ENCODE measurements around the gene RANBP1. TPM values are rescaled to one million over a fixed set of nuclear protein-coding genes. Genes with fewer than 3 reads are reported as not detected.

The RANBP1 gene
- total and polyA plus RNA-seq, 2 of the 4 experiments (the other 2 are of a cell fraction) = 173 to 376 TPM

DNA sequence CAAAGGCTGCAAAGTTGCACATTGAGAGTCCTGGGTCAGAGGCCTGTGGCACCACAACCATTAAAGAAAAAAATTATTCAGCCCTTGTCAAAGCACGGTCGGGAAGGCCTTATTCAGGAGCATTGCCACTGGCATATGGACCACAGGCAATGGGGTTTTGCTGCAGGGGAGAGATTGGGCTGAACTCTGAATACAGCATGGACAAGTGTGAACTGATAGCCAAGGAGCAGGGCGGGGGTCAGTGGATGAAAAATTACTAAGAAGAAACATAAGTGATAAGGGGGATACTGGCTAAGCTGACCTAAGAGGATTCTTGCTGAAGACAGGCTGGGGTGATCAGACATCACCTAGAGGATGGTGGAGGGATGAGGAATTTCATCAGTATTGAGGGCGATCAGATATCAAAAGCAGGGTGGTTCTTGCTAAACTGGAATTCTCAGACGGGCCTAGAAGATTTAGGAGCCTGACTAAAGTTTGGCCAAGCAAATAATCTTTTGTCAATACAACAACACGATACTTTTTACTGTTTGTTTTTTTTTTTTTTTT lies 39.2 kb upstream of the RANBP1 start:
- ChIA-PET POLR2A (ENCODE audit: unreplicated experiment) (no interaction called here), CTCF (no interaction called here)
- H3K9ac ChIP-seq (ENCODE audit: low read depth, low read length) = no peak overlapping the region
- H3K23ac ChIP-seq (ENCODE audit: low read depth, low read length) = no peak overlapping the region
- H4K20me1 ChIP-seq (ENCODE audit: insufficient read depth, low read length) = peaks cover 13% of the 10 kb centered on the region
- H4K8ac ChIP-seq (ENCODE audit: low read depth in 2 of 2, low read length in 2 of 2) = no peak overlapping the region
- peaks cover 6% of the 10 kb centered on the region; the same call in 1 of the 2 replicates for H3K9me1 ChIP-seq (ENCODE audit: insufficient read depth, low read length)
- in situ Hi-C loops (cut with MboI; ENCODE audit: low sequenced_read_pairs) (no loop called here), dilution Hi-C loops (cut with HindIII; ENCODE audit: low sequenced_read_pairs, unreplicated experiment) (no loop called here), intact Hi-C loops (cut with micrococcal nuclease) (no loop called here)
- no TSS peak for BruUV-seq (replicated peaks)
- no peak overlapping the region for H3K4me2 ChIP-seq (ENCODE audit: low read depth, low read length)
- H3K4me1 ChIP-seq (ENCODE audit: control insufficient read depth, insufficient read depth, low read length) = peaks cover 5% of the 10 kb centered on the region
- H2BK15ac ChIP-seq (ENCODE audit: low read depth, low read length) = no peak overlapping the region
- no peak overlapping the region for H3K14ac ChIP-seq (replicated peaks; ENCODE audit: low read depth, low read length)
- no peaks in the 10 kb centered on the region for H3K9me3 ChIP-seq (ENCODE audit: control insufficient read depth, insufficient read depth, low read length)
- H3K79me1 ChIP-seq (ENCODE audit: low read depth in 1 of 2, low read length in 2 of 2) = peaks cover 4 to 12% of the 10 kb centered on the region in 2 experiments
- TF ChIP-seq, protein P1, sequence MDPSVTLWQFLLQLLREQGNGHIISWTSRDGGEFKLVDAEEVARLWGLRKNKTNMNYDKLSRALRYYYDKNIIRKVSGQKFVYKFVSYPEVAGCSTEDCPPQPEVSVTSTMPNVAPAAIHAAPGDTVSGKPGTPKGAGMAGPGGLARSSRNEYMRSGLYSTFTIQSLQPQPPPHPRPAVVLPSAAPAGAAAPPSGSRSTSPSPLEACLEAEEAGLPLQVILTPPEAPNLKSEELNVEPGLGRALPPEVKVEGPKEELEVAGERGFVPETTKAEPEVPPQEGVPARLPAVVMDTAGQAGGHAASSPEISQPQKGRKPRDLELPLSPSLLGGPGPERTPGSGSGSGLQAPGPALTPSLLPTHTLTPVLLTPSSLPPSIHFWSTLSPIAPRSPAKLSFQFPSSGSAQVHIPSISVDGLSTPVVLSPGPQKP (IDR thresholded peaks at IDR 0.05; ENCODE audit: borderline replicate concordance, low read depth, low read length) = no peak
- TF ChIP-seq MXI1 (IDR thresholded peaks at IDR 0.05; ENCODE audit: borderline replicate concordance, low read depth, low read length) (no peak), RAD21 (IDR thresholded peaks at IDR 0.05; ENCODE audit: low read length) (no peak), POLR2A (IDR thresholded peaks at IDR 0.05; ENCODE audit: low read depth, low read length) (no peak)
- H3K4ac ChIP-seq (ENCODE audit: low read depth, low read length) = no peak overlapping the region
- no peak for ATAC-seq (ENCODE audit: low read depth)
- H3K18ac ChIP-seq (ENCODE audit: low read depth, low read length) = no peak overlapping the region
- H2BK120ac ChIP-seq (ENCODE audit: low read depth, low read length) = no peak overlapping the region
- no peak overlapping the region for H2AK9ac ChIP-seq (replicated peaks; ENCODE audit: low read depth, low read length, poor library complexity)
- H2BK5ac ChIP-seq (ENCODE audit: low read depth, low read length, poor library complexity, severe bottlenecking) = no peak overlapping the region
- no peak overlapping the region for H2BK20ac ChIP-seq (ENCODE audit: low read depth, low read length)
- H3K56ac ChIP-seq (ENCODE audit: extremely low read depth, insufficient read depth, low read length) = no peak overlapping the region
- H4K5ac ChIP-seq (ENCODE audit: low read depth, low read length) = no peak overlapping the region
- no peak overlapping the region for H2AK5ac ChIP-seq (ENCODE audit: low read depth, low read length)
- no peak overlapping the region for H2AFZ ChIP-seq (replicated peaks; ENCODE audit: low read length, poor library complexity)
- DNase-seq = no peak
- H3K36me3 ChIP-seq (ENCODE audit: control insufficient read depth, insufficient read depth, low read length) = no peaks in the 10 kb centered on the region
- no peak overlapping the region for H4K91ac ChIP-seq (ENCODE audit: insufficient read depth, low read depth, low read length)
- no peak overlapping the region for H3K27ac ChIP-seq (ENCODE audit: insufficient read depth, low read length)
- WGBS, 2 experiments (ENCODE audit: extremely low coverage in 2 of 2, insufficient read length in 1 of 2) = 47% methylated on average over 2 of the region's 6 CpGs; no CpG with 5 or more reads in 1 of the 2 experiments
- H3K27me3 ChIP-seq (ENCODE audit: control insufficient read depth, insufficient read depth, low read length) = no peaks in the 10 kb centered on the region
- no peak overlapping the region for H3K4me3 ChIP-seq (ENCODE audit: insufficient read depth, low read depth, low read length)

Data from IMR-90 (cell line).